Natural killer cell (primary cell): ENCODE results near the gene SMG1. TPM values are rescaled to one million over a fixed set of nuclear protein-coding genes. Genes with fewer than 3 reads are reported as not detected.

Experiments used
- ATAC-seq, 3 donors: fragments of 150-1000 bp in 2 of 3; fragments of 200-7000 bp in 1 of 3; cut with Tn5 transposase; 1 replicate in 1 of 3; 2 replicates in 2 of 3; pipeline ENCODE4 v1.10.0; 2021; ENCODE audit warnings: mild to moderate bottlenecking in 2 of 3, moderate library complexity in 2 of 3
- DNase-seq, 2 donors: peaks; one replicate each; pipeline versions ENCODE4 v3.0.0 to v3.0.0-alpha.2; 2013 to 2021; ENCODE audit warnings: mixed read lengths in 1 of 2
- H3K27ac ChIP-seq: one replicate; pipeline ENCODE4 v1.5.1; 2013; ENCODE audit warnings: mild to moderate bottlenecking, low read length
- H3K27me3 ChIP-seq: one replicate; pipeline ENCODE4 v1.6.1; 2013; ENCODE audit warnings: low read length; ENCODE audit not compliant: control insufficient read depth, insufficient read depth
- H3K36me3 ChIP-seq: one replicate; pipeline ENCODE4 v1.6.1; 2013; ENCODE audit warnings: low read length; ENCODE audit not compliant: control insufficient read depth, insufficient read depth
- H3K4me1 ChIP-seq: one replicate; pipeline ENCODE4 v1.6.1; 2013; ENCODE audit warnings: low read length; ENCODE audit not compliant: control insufficient read depth, insufficient read depth
- H3K4me3 ChIP-seq: one replicate; pipeline ENCODE4 v1.5.1; 2013; ENCODE audit warnings: low read length
- H3K9me3 ChIP-seq: one replicate; pipeline ENCODE4 v1.6.1; 2013; ENCODE audit warnings: low read length; ENCODE audit not compliant: control insufficient read depth, insufficient read depth
- H3K27ac Mint-ChIP-seq, 2 donors: one replicate each; pipeline ENCODE4 v1.8.0; 2022; ENCODE audit warnings: mild to moderate bottlenecking in 2 of 2, mixed read lengths in 2 of 2, moderate library complexity in 1 of 2
- H3K27me3 Mint-ChIP-seq, 2 donors: one replicate each; pipeline ENCODE4 v1.8.0; 2022; ENCODE audit warnings: low read depth in 2 of 2, mixed read lengths in 2 of 2
- H3K36me3 Mint-ChIP-seq: one replicate; pipeline ENCODE4 v1.8.0; 2022; ENCODE audit warnings: mixed read lengths
- H3K4me1 Mint-ChIP-seq, 2 donors: one replicate each; pipeline ENCODE4 v1.8.0; 2022; ENCODE audit warnings: mixed read lengths in 2 of 2
- H3K4me3 Mint-ChIP-seq: one replicate; pipeline ENCODE4 v1.8.0; 2022; ENCODE audit warnings: mild to moderate bottlenecking, moderate library complexity, mixed read lengths
- H3K9me3 Mint-ChIP-seq, 2 donors: one replicate each; pipeline ENCODE4 v1.8.0; 2022; ENCODE audit warnings: mixed read lengths in 2 of 2
- CTCF ChIP-seq: fragments of 200-600 bp; IDR thresholded peaks from one replicate; pipeline ENCODE4 v1.8.0; 2022; ENCODE audit warnings: antibody characterized with exemption
- WGBS: methylation state at CpG from one replicate; pipeline ENCODE4 v1.1.7; 2013; ENCODE audit warnings: missing lambda C conversion rate; ENCODE audit not compliant: insufficient coverage; 5-methylcytosine and 5-hydroxymethylcytosine counted together
- intact Hi-C: fragments of 100-400 bp; cut with micrococcal nuclease; formaldehyde crosslinking; loops from one replicate; pipeline ENCODE4 v1.14.2; 2022
- total RNA-seq, 4 donors: library from RNA; stranded (reverse); fragments of 120-200 nt in 1 of 4; gene quantifications; one replicate each; pipeline versions ENCODE4 v1.2.3 to v1.2.4, GENCODE V29; 2013 to 2022

Gene SMG1
- total RNA-seq, 3 donors from 2014 or later (not counting 1 experiment from before 2014, with no cell fraction given): 215 to 253 (median 246) TPM

GRCh38 chr16:18842565-18842964, 83.6 kb downstream of the SMG1 start:
- H3K9me3 Mint-ChIP-seq: no peaks in the 10 kb centered on the region
- ATAC-seq (no peak), DNase-seq (no peak)
- Histone ChIP-seq H3K9me3 (no peaks in the 10 kb centered on the region), H3K27me3 (no peaks in the 10 kb centered on the region), H3K4me3 (no peak overlapping the region), H3K27ac (no peak overlapping the region), H3K4me1 (no peaks in the 10 kb centered on the region), H3K36me3 (peaks cover 78% of the 10 kb centered on the region)
- peaks cover 47% of the 10 kb centered on the region for H3K36me3 Mint-ChIP-seq
- H3K4me3 Mint-ChIP-seq: no peak overlapping the region
- intact Hi-C loops: no loop called here
- TF ChIP-seq CTCF: no peak
- H3K4me1 Mint-ChIP-seq: peaks cover 0 to 4% of the 10 kb centered on the region in 2 donors
- peak overlapping the region in 1 of 2 donors; percentile 4 for H3K27ac Mint-ChIP-seq
- 100% methylated on average over 6 of the region's 6 CpGs for WGBS
- no peaks in the 10 kb centered on the region for H3K27me3 Mint-ChIP-seq

- no peaks in the 10 kb centered on the region for H3K9me3 Mint-ChIP-seq
- Histone ChIP-seq H3K4me1 (no peaks in the 10 kb centered on the region), H3K4me3 (no peak overlapping the region), H3K9me3 (no peaks in the 10 kb centered on the region), H3K27ac (no peak overlapping the region), H3K27me3 (no peaks in the 10 kb centered on the region), H3K36me3 (peaks cover 78% of the 10 kb centered on the region)
- ATAC-seq (no peak), DNase-seq (no peak)
- H3K36me3 Mint-ChIP-seq: peaks cover 52% of the 10 kb centered on the region
- H3K27ac Mint-ChIP-seq: peak overlapping the region in 1 of 2 donors; percentile 26
- no peak overlapping the region for H3K4me3 Mint-ChIP-seq
- peaks cover 0 to 4% of the 10 kb centered on the region in 2 donors for H3K4me1 Mint-ChIP-seq
- TF ChIP-seq CTCF: no peak
- intact Hi-C loops: no loop called here
- no peaks in the 10 kb centered on the region for H3K27me3 Mint-ChIP-seq
- WGBS: 97% methylated on average over 7 of the region's 7 CpGs
Observed at GRCh38 chr16:18841833-18842525, 84.2 kb downstream of the SMG1 start.

- H3K36me3 Mint-ChIP-seq: peaks cover 54% of the 10 kb centered on the region
Observed at GRCh38 chr16:18839555-18839954, 86.7 kb downstream of the SMG1 start.

More at GRCh38 chr16:18839555-18839954, 86.7 kb downstream of the SMG1 start:
- DNase-seq: no peak
- intact Hi-C loops: no loop called here
- no peaks in the 10 kb centered on the region for H3K9me3 Mint-ChIP-seq
- WGBS: 98% methylated on average over 5 of the region's 6 CpGs
- H3K27me3 Mint-ChIP-seq: no peaks in the 10 kb centered on the region
- H3K27ac Mint-ChIP-seq: peak overlapping the region in 1 of 2 donors; percentile 49
- Histone ChIP-seq H3K9me3 (no peaks in the 10 kb centered on the region), H3K27me3 (no peaks in the 10 kb centered on the region), H3K27ac (no peak overlapping the region), H3K36me3 (peaks cover 82% of the 10 kb centered on the region), H3K4me1 (no peaks in the 10 kb centered on the region), H3K4me3 (no peak overlapping the region)
- no peak overlapping the region for H3K4me3 Mint-ChIP-seq
- TF ChIP-seq CTCF: no peak
- ATAC-seq: no peak
- H3K4me1 Mint-ChIP-seq: peaks cover 0 to 4% of the 10 kb centered on the region in 2 donors
